Spleen (tissue), 7 donors: ENCODE measurements around the gene C4orf50.

ENCODE experiments used
- CTCF ChIP-seq, 11 experiments: fragments of 200-600 bp in 7 of 11; fragments of 450-650 bp in 4 of 11; sonication (generic) in 4 of 11; IDR thresholded peaks in 8 of 11; conservative IDR thresholded peaks in 3 of 11; 1 replicate in 7 of 11; 2 replicates in 4 of 11; pipeline versions ENCODE4 v1.4.0 to v1.8.0; 2016 to 2021; ENCODE audit warnings: antibody characterized with exemption in 11 of 11, inconsistent platforms in 4 of 11, mild to moderate bottlenecking in 1 of 11
- POLR2A ChIP-seq, 3 donors: fragments of 450-650 bp; IDR thresholded peaks; one replicate each; pipeline ENCODE4 v1.5.1; 2017; ENCODE audit warnings: antibody characterized with exemption in 3 of 3, mild to moderate bottlenecking in 1 of 3
- donor health status: DM: no; HTN: no; CAD: no; lungs with moderate emphysema.
- donor health status: DM: no; HTN: no; CAD: no.
- donor health status: DM: no; HTN: no; CAD: no.

- TF ChIP-seq POLR2A (IDR thresholded peaks at IDR 0.05) (no peak), CTCF (IDR thresholded peaks at IDR 0.05 in 8 of 11, conservative IDR thresholded peaks at IDR 0.05 in 3 of 11) (no peak)
These were observed 99.2 kb downstream of the C4orf50 start for GRCh38 chr4:5919044-5919443.
